Measurements from ENCODE around the gene RBFOX2. TPM values are rescaled to one million over a fixed set of nuclear protein-coding genes. Genes with fewer than 3 reads are reported as not detected.

RBFOX2 gene
- total RNA-seq, 1 donor from 2014 or later: 58.1 TPM

DNA sequence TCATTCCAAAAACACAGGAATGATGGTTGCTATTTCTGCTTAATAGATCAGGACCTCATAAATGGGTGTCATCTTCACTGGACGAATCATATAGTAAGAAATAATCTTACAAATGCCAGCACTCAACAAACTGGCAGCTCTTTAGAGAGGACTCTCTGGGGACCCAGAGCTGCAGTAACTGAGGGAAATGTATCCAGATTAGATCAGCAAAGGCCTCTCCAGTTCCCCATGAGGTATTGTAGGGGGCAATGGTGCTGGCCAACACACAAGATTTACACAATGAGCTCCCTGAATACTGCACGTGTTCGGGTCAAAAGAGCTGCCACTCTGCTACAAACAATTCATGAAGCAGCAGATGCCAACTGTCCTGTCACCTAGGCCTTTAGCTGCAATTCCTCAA, 110.2 kb downstream of the RBFOX2 start:
- DNase-seq (ENCODE audit: low spot score in 2 of 2): no peak
- Histone ChIP-seq H3K27ac (peak overlapping the region; percentile 9 to 16), H3K4me3 (no peak overlapping the region), H3K36me3 (no peaks in the 10 kb centered on the region), H3K4me1 (peaks cover 14 to 47% of the 10 kb centered on the region in 2 donors), H3K9me3 (no peaks in the 10 kb centered on the region), H3K27me3 (no peaks in the 10 kb centered on the region)
- TF ChIP-seq, protein P1, sequence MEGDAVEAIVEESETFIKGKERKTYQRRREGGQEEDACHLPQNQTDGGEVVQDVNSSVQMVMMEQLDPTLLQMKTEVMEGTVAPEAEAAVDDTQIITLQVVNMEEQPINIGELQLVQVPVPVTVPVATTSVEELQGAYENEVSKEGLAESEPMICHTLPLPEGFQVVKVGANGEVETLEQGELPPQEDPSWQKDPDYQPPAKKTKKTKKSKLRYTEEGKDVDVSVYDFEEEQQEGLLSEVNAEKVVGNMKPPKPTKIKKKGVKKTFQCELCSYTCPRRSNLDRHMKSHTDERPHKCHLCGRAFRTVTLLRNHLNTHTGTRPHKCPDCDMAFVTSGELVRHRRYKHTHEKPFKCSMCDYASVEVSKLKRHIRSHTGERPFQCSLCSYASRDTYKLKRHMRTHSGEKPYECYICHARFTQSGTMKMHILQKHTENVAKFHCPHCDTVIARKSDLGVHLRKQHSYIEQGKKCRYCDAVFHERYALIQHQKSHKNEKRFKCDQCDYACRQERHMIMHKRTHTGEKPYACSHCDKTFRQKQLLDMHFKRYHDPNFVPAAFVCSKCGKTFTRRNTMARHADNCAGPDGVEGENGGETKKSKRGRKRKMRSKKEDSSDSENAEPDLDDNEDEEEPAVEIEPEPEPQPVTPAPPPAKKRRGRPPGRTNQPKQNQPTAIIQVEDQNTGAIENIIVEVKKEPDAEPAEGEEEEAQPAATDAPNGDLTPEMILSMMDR (IDR thresholded peaks at IDR 0.05): no peak
- intact Hi-C loops (cut with DNase I): no loop called here

DNA sequence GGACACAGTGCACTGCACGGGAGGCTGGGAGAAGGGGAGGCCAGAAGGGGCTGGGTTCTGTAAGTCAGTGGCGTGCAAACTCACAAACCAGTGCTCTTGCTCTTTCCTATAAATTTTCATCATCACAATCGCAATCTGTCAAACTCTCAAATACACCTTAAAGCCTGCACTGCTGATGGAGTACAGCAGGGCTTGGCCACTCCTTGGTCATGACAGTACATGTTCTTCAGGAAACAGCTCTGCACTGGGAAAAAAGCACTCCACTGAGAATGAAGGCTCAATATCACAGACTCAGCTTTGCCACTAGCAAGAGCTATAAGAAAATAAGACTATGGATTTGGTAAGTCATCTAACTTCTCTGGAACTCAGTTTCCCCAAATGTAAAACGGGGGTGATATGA, 111.0 kb downstream of the RBFOX2 start:
- no peak for DNase-seq (ENCODE audit: low spot score in 2 of 2)
- Histone ChIP-seq H3K36me3 (no peaks in the 10 kb centered on the region), H3K4me1 (peaks cover 14 to 44% of the 10 kb centered on the region in 2 donors), H3K4me3 (no peak overlapping the region), H3K9me3 (no peaks in the 10 kb centered on the region), H3K27me3 (no peaks in the 10 kb centered on the region), H3K27ac (no peak overlapping the region)
- intact Hi-C loops (cut with DNase I): no loop called here
- TF ChIP-seq, protein P1 (IDR thresholded peaks at IDR 0.05): no peak

DNA sequence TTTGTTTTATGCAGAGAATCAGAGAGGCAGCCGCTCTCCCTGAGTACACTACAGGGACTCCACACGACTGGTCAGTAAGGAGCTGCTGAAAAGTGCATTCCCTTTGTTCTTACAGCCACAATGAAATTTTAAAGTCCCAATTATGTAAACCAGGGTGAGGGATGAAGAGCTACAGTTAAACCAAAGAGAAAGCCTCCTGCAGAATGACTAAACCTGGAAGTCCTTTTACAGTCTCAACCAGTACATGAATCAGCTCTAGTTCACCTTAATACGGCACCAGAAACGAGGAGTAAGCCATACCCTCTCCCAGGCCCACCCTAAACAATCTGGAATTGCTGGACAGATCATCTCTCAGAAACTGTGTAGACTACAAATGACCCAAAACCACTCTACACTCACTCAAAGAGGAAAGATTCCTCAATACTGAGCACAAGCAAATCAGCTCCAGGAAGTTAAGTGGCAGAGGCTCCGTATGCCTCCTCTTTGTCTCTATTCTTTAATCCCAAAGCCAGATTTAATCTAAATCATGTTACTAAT, 113.1 kb downstream of the RBFOX2 start:
- intact Hi-C loops (cut with DNase I): loop anchor here (2.0 kb wide), 1 partner anchor 21 kb away; no protein-coding TSS in a partner anchor
- Histone ChIP-seq H3K9me3 (no peaks in the 10 kb centered on the region), H3K27me3 (no peaks in the 10 kb centered on the region), H3K4me3 (peak overlapping the region; percentile 58 to 66), H3K36me3 (no peaks in the 10 kb centered on the region), H3K27ac (peak overlapping the region; percentile 50 to 83), H3K4me1 (peaks cover 5 to 39% of the 10 kb centered on the region in 2 donors)
- TF ChIP-seq, protein P1 (IDR thresholded peaks at IDR 0.05): no peak
- DNase-seq (ENCODE audit: low spot score in 2 of 2): no peak

DNA sequence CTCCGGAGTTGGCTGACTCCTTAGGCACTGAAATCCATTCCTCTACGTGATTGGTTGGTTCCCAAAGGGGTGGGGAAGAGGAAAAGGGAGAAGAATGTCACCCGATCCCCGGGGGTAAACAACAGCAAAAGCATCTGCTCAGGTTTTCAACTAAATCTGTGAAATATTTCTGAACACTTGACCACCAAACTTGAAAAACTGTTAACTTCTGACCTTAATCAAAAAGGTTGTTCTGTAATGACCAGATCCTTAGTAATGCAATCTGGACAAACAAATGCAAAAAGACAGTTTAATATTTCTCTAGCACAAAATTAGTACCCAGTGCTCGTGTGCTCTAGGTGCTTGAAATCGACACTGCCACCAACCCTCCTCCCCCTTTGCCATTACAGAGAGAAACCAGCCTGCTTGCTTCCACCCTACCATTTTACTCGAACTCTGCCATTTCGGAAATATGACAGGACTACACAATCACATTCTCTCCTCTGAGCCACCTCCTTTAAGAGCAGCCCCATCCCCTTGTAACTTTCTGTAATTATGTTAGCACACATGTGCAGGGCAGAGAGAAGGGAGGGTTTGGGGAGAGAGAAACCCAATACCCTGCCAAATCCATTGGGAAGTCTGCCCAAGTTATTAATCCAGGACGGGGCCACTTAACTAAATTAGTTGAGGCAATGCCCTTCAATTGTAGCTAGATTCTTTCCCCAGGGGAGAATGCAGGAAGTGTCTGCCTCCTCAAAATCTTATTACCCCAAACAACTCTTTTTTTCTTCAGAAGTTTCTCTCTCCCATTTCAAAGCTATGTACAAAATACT, 113.8 kb downstream of the RBFOX2 start:
- H3K36me3 ChIP-seq: no peaks in the 10 kb centered on the region
- intact Hi-C loops (cut with DNase I): loop anchor here (2.0 kb wide), 1 partner anchor 20 kb away; no protein-coding TSS in a partner anchor
- H3K4me1 ChIP-seq: peaks cover 7 to 38% of the 10 kb centered on the region in 2 donors
- H3K27me3 ChIP-seq: no peaks in the 10 kb centered on the region
- H3K9me3 ChIP-seq: no peaks in the 10 kb centered on the region
- peak overlapping the region; percentile 58 to 66 for H3K4me3 ChIP-seq
- TF ChIP-seq, protein P1 (IDR thresholded peaks at IDR 0.05): no peak
- peak overlapping the region; percentile 50 to 83 for H3K27ac ChIP-seq
- DNase-seq (ENCODE audit: low spot score in 2 of 2): peak in 1 of 2 donors; percentile 77

DNA sequence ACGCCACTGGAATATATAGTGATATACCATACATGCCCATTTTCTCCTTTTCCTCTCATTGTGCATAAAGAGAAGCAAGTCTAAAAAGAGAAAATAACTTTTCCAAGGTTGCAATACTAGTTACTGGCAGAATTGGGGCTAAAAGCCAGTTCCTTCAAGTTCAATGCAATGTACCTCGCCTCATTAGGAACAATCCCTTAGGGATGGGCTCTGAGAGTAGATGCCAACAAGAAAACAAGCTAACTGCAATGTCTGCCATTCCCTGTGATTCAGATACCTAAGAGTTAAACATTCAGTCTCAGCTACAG, 114.3 kb downstream of the RBFOX2 start:
- peaks cover 7 to 35% of the 10 kb centered on the region in 2 donors for H3K4me1 ChIP-seq

More for the DNA sequence above, 114.3 kb downstream of the RBFOX2 start:
- Histone ChIP-seq H3K9me3 (no peaks in the 10 kb centered on the region), H3K27me3 (no peaks in the 10 kb centered on the region), H3K36me3 (no peaks in the 10 kb centered on the region), H3K27ac (peak overlapping the region; percentile 50 to 83), H3K4me3 (peak overlapping the region; percentile 58 to 66)
- DNase-seq (ENCODE audit: low spot score in 2 of 2): no peak
- intact Hi-C loops (cut with DNase I): loop anchor here (2.0 kb wide), 1 partner anchor 20 kb away; no protein-coding TSS in a partner anchor
- TF ChIP-seq, protein P1 (IDR thresholded peaks at IDR 0.05): no peak

Measured in ascending aorta (tissue), 2 donors.